ENCODE data around the gene FH. TPM values are rescaled to one million over a fixed set of nuclear protein-coding genes. Genes with fewer than 3 reads are reported as not detected.

The FH gene
- total RNA-seq, 1 experiment from 2014 or later: 215 TPM

GRCh38 chr1:241527146-241527545, 7.6 kb upstream of the FH start:
- Mint-ChIP-seq H3K27me3 (ENCODE audit: insufficient read depth, unreplicated experiment) (peaks cover 12% of the 10 kb centered on the region), H3K27ac (ENCODE audit: low read depth, unreplicated experiment) (no peak overlapping the region), H3K9me3 (ENCODE audit: unreplicated experiment) (no peaks in the 10 kb centered on the region), H3K4me3 (ENCODE audit: unreplicated experiment) (no peak overlapping the region), H3K36me3 (ENCODE audit: insufficient read depth, unreplicated experiment) (no peaks in the 10 kb centered on the region), H3K4me1 (ENCODE audit: insufficient read depth, unreplicated experiment) (peaks cover 12% of the 10 kb centered on the region)
- no peak for DNase-seq (ENCODE audit: unreplicated experiment)
- TF ChIP-seq CTCF (IDR thresholded peaks at IDR 0.05; ENCODE audit: unreplicated experiment): no peak
- CTCF ChIA-PET: interaction anchor here (0.5 to 7.7 kb wide), 9 partner anchors 27 to 795 kb away, joined by 3 to 84 read pairs (median 4); no protein-coding TSS in a partner anchor
- intact Hi-C loops (cut with micrococcal nuclease): no loop called here
- no TSS peak for BruUV-seq (replicated peaks)
- POLR2A ChIA-PET: interaction anchor here (0.6 to 3.0 kb wide), 4 partner anchors 8 to 916 kb away, joined by 3 to 22 read pairs (median 6); partner anchors contain the start of gene FH

GRCh38 chr1:241525026-241525425, 5.5 kb upstream of the FH start:
- Mint-ChIP-seq H3K9me3 (ENCODE audit: unreplicated experiment) (no peaks in the 10 kb centered on the region), H3K4me3 (ENCODE audit: unreplicated experiment) (no peak overlapping the region), H3K36me3 (ENCODE audit: insufficient read depth, unreplicated experiment) (no peaks in the 10 kb centered on the region), H3K27ac (ENCODE audit: low read depth, unreplicated experiment) (no peak overlapping the region), H3K4me1 (ENCODE audit: insufficient read depth, unreplicated experiment) (no peaks in the 10 kb centered on the region), H3K27me3 (ENCODE audit: insufficient read depth, unreplicated experiment) (peaks cover 13% of the 10 kb centered on the region)
- DNase-seq (ENCODE audit: unreplicated experiment): no peak
- BruUV-seq (replicated peaks): no TSS peak
- ChIA-PET CTCF (interaction anchor here (0.6 to 7.7 kb wide), 7 partner anchors 62 to 637 kb away, joined by 3 to 84 read pairs (median 7); partner anchors contain the start of genes CHML and OPN3), POLR2A (interaction anchor here (0.6 to 2.2 kb wide), 12 partner anchors 8 to 487 kb away, joined by 3 to 9 read pairs (median 3); no protein-coding TSS in a partner anchor)
- intact Hi-C loops (cut with micrococcal nuclease): no loop called here
- no peak for TF ChIP-seq CTCF (IDR thresholded peaks at IDR 0.05; ENCODE audit: unreplicated experiment)

- Mint-ChIP-seq H3K4me1 (ENCODE audit: insufficient read depth, unreplicated experiment) (peaks cover 16% of the 10 kb centered on the region), H3K27ac (ENCODE audit: low read depth, unreplicated experiment) (no peak overlapping the region), H3K36me3 (ENCODE audit: insufficient read depth, unreplicated experiment) (no peaks in the 10 kb centered on the region), H3K9me3 (ENCODE audit: unreplicated experiment) (no peaks in the 10 kb centered on the region), H3K4me3 (ENCODE audit: unreplicated experiment) (no peak overlapping the region), H3K27me3 (ENCODE audit: insufficient read depth, unreplicated experiment) (peaks cover 13% of the 10 kb centered on the region)
- CTCF ChIA-PET: interaction anchor here (0.6 to 0.7 kb wide), 4 partner anchors 9 to 320 kb away, joined by 3 to 7 read pairs (median 4); no protein-coding TSS in a partner anchor
- no peak for DNase-seq (ENCODE audit: unreplicated experiment)
- no TSS peak for BruUV-seq (replicated peaks)
- no peak for TF ChIP-seq CTCF (IDR thresholded peaks at IDR 0.05; ENCODE audit: unreplicated experiment)
- POLR2A ChIA-PET: interaction anchor here (0.6 kb wide), 1 partner anchor 9 kb away, joined by 4 read pairs; no protein-coding TSS in a partner anchor
- intact Hi-C loops (cut with micrococcal nuclease): no loop called here
Observed at GRCh38 chr1:241521718-241522117, 2.2 kb upstream of the FH start.

- H3K27me3 Mint-ChIP-seq (ENCODE audit: insufficient read depth, unreplicated experiment): peaks cover 13% of the 10 kb centered on the region
- H3K9me3 Mint-ChIP-seq (ENCODE audit: unreplicated experiment): no peaks in the 10 kb centered on the region
- peaks cover 15% of the 10 kb centered on the region for H3K36me3 Mint-ChIP-seq (ENCODE audit: insufficient read depth, unreplicated experiment)
- TSS peak; percentile 96 for BruUV-seq (replicated peaks)
- H3K4me3 Mint-ChIP-seq (ENCODE audit: unreplicated experiment): no peak overlapping the region
- peaks cover 16% of the 10 kb centered on the region for H3K4me1 Mint-ChIP-seq (ENCODE audit: insufficient read depth, unreplicated experiment)
- CTCF ChIA-PET: interaction anchor here (0.6 to 2.4 kb wide), 10 partner anchors 10 to 564 kb away, joined by 3 to 10 read pairs (median 4); no protein-coding TSS in a partner anchor
- no peak for TF ChIP-seq CTCF (IDR thresholded peaks at IDR 0.05; ENCODE audit: unreplicated experiment)
- no peak for DNase-seq (ENCODE audit: unreplicated experiment)
- no peak overlapping the region for H3K27ac Mint-ChIP-seq (ENCODE audit: low read depth, unreplicated experiment)
- POLR2A ChIA-PET: interaction anchor here (0.6 to 4.0 kb wide), 45 partner anchors 8 to 1734 kb away, joined by 3 to 53 read pairs (median 5); partner anchors contain the start of genes CEP170, CHML, EXO1 and KMO
- intact Hi-C loops (cut with micrococcal nuclease): no loop called here
Observed at GRCh38 chr1:241520080-241520465, 518 bp upstream of the FH start.
